ENCODE data around the gene PCDHB8. TPM values are rescaled to one million over a fixed set of nuclear protein-coding genes. Genes with fewer than 3 reads are reported as not detected.
"Not testable (repeated sequence)": the region's sequence is repeated elsewhere in the genome, so short reads cannot be mapped to it uniquely, and the experiment has no call there.

The PCDHB8 gene
- total and polyA plus RNA-seq, 10 of the 15 experiments (the other 5 are each of a cell fraction or from before 2014, with no cell fraction given), result not detected

GRCh38 chr5:141208478-141208877 lies 30.9 kb downstream of the PCDHB8 start, which contains the start of gene PCDHB12 (continued):
- no peak for TF ChIP-seq USF2 (IDR thresholded peaks at IDR 0.05; ENCODE audit: borderline replicate concordance, low read depth, low read length)
- TF ChIP-seq CREB1 (IDR thresholded peaks at IDR 0.05; ENCODE audit: low read depth), result no peak

- WGBS (ENCODE audit: insufficient coverage, insufficient replicate concordance, low lambda C conversion rate, missing lambda C conversion rate), result 87% methylated on average over 37 of the region's 39 CpGs
- FAIRE-seq, result not testable (repeated sequence)
- in situ Hi-C loops (cut with MboI), result loop anchor here (5.0 to 25.0 kb wide), 2 partner anchors 33 to 352 kb away; partner anchors contain the start of gene PCDHB8
Observed at GRCh38 chr5:141210281-141210680, 32.7 kb downstream of the PCDHB8 start.

GRCh38 chr5:141210849-141211248 lies 33.3 kb downstream of the PCDHB8 start:
- H3K4me2 ChIP-seq (ENCODE audit: control insufficient read depth, insufficient read depth); H2AFZ ChIP-seq (ENCODE audit: control insufficient read depth, low read depth, low read length); H3K79me2 ChIP-seq (ENCODE audit: control insufficient read depth, insufficient read depth, low read length); H3K4me3 ChIP-seq; H3K9ac ChIP-seq (ENCODE audit: control insufficient read depth, insufficient read depth, low read length); H4K20me1 ChIP-seq (ENCODE audit: control insufficient read depth, insufficient read depth); H3K9me3 ChIP-seq (replicated peaks; ENCODE audit: control insufficient read depth, insufficient read depth, low read length); POLR2A ChIA-PET; CTCF ChIA-PET; ATAC-seq; SMC1A ChIA-PET (ENCODE audit: uncharacterized antibody, unreplicated experiment); intact Hi-C loops (cut with micrococcal nuclease; ENCODE audit: unreplicated experiment); RAD21 ChIA-PET (ENCODE audit: unreplicated experiment); DNase-seq (ENCODE audit: low read depth, low spot score); H3K36me3 ChIP-seq (ENCODE audit: control insufficient read depth in 2 of 2, insufficient read depth in 2 of 2, low read length in 1 of 2); H3K27ac ChIP-seq (ENCODE audit: control insufficient read depth, insufficient read depth); H3K4me1 ChIP-seq (ENCODE audit: control insufficient read depth, insufficient read depth, low read length); H3K27me3 ChIP-seq (replicated peaks in 1 of 2; ENCODE audit: control insufficient read depth in 2 of 2, insufficient read depth in 2 of 2, low read length in 1 of 2); FAIRE-seq; BruUV-seq (replicated peaks): not testable (repeated sequence)
- in situ Hi-C loops (cut with MboI), result loop anchor here (5.0 to 25.0 kb wide), 2 partner anchors 34 to 351 kb away; partner anchors contain the start of gene PCDHB8
- WGBS (ENCODE audit: insufficient coverage, insufficient replicate concordance, low lambda C conversion rate, missing lambda C conversion rate), result 71% methylated on average over 19 of the region's 27 CpGs

More at GRCh38 chr5:141210281-141210680, 32.7 kb downstream of the PCDHB8 start:
- H3K4me2 ChIP-seq (ENCODE audit: control insufficient read depth, insufficient read depth); H3K4me3 ChIP-seq; SMC1A ChIA-PET (ENCODE audit: uncharacterized antibody, unreplicated experiment); intact Hi-C loops (cut with micrococcal nuclease; ENCODE audit: unreplicated experiment); H3K79me2 ChIP-seq (ENCODE audit: control insufficient read depth, insufficient read depth, low read length); DNase-seq (ENCODE audit: low read depth, low spot score); POLR2A ChIA-PET; H3K27ac ChIP-seq (ENCODE audit: control insufficient read depth, insufficient read depth); H3K9me3 ChIP-seq (replicated peaks; ENCODE audit: control insufficient read depth, insufficient read depth, low read length); H3K4me1 ChIP-seq (ENCODE audit: control insufficient read depth, insufficient read depth, low read length); RAD21 ChIA-PET (ENCODE audit: unreplicated experiment); BruUV-seq (replicated peaks); H3K27me3 ChIP-seq (replicated peaks in 1 of 2; ENCODE audit: control insufficient read depth in 2 of 2, insufficient read depth in 2 of 2, low read length in 1 of 2); H3K9ac ChIP-seq (ENCODE audit: control insufficient read depth, insufficient read depth, low read length); H2AFZ ChIP-seq (ENCODE audit: control insufficient read depth, low read depth, low read length); ATAC-seq; H3K36me3 ChIP-seq (ENCODE audit: control insufficient read depth in 2 of 2, insufficient read depth in 2 of 2, low read length in 1 of 2); H4K20me1 ChIP-seq (ENCODE audit: control insufficient read depth, insufficient read depth); CTCF ChIA-PET: not testable (repeated sequence)

Measured in GM12878 (cell line).